ENCODE results near the gene LRPAP1.

The LRPAP1 gene

DNA sequence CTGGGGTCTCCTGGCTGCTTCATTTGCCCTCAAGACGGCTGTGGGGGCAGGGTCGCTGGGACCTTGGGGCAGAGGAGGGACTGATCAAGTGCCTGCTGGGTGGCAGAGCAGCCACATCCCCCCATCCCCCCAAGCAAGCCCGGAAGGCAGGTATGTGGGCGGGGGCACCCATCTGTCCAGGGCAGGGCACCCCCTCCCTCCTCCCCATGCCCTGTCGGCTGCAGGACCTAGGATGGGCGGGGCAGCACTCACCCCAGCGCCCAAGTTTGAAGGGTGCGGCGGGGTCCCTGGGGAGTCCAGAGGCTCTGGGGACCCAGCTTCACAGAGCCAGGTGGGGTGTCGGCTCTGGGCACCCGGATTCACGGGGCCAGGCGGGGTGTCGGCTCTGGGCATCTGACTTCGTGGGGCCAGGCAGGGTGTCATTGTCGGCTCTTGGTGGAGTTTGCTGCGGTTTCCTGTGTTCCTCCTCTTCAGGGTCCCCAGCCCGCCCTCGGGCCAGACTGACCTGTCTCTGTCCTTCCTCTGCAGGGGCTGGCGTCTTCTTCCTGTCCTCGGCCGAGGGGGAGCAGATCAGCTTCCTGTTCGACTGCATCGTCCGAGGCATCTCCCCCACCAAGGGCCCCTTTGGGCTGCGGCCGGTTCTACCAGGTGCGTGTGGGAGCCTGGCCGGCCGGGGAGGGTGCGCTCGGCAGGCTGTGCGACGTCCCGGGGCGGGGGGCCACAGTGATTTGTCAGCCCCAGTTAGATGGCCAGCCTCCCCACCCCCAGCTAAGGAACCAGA is 47.0 kb downstream of the LRPAP1 start:
- Histone ChIP-seq H3K36me3 (ENCODE audit: control insufficient read depth in 1 of 2, insufficient read depth in 2 of 2, low read depth in 1 of 2, low read length in 2 of 2) (peaks cover 0 to 3% of the 10 kb centered on the region in 2 experiments), H3K27me3 (ENCODE audit: control insufficient read depth in 1 of 2, insufficient read depth in 1 of 2, low read length in 2 of 2) (peaks cover 0 to 80% of the 10 kb centered on the region in 2 experiments), H3K27ac (ENCODE audit: low read length, poor library complexity, severe bottlenecking) (peak overlapping the region; percentile 44), H3K4ac (ENCODE audit: low read depth in 1 of 2, low read length in 2 of 2) (no peak overlapping the region), H3K4me3 (ENCODE audit: insufficient read depth in 1 of 2, low read depth in 1 of 2, low read length in 2 of 2) (no peak overlapping the region), H4K8ac (ENCODE audit: low read length) (no peak overlapping the region), H4K91ac (ENCODE audit: low read length) (no peak overlapping the region), H3K23ac (ENCODE audit: low read length in 2 of 2) (no peak overlapping the region), H3K9me3 (ENCODE audit: control insufficient read depth, low read length) (no peaks in the 10 kb centered on the region), H2BK12ac (ENCODE audit: low read length in 2 of 2) (no peak overlapping the region), H3K14ac (ENCODE audit: low read length in 2 of 2) (no peak overlapping the region), H2AK5ac (ENCODE audit: low read length, severe bottlenecking) (peak overlapping the region; percentile 91), H3K4me1 (ENCODE audit: control insufficient read depth, insufficient read depth, low read depth, low read length) (peaks cover 71% of the 10 kb centered on the region), H2AFZ (ENCODE audit: low read depth, low read length) (no peak overlapping the region), H3K18ac (ENCODE audit: low read depth in 1 of 2, low read length in 2 of 2) (no peak overlapping the region), H2BK15ac (ENCODE audit: low read depth, poor library complexity, severe bottlenecking) (no peak overlapping the region), H2BK120ac (ENCODE audit: low read depth, low read length) (no peak overlapping the region), H2BK5ac (ENCODE audit: low read depth, low read length, poor library complexity, severe bottlenecking) (peak overlapping the region; percentile 48), H3K79me1 (replicated peaks; ENCODE audit: low read length, poor library complexity, severe bottlenecking) (no peaks in the 10 kb centered on the region), H3K4me2 (ENCODE audit: low read length, poor library complexity, severe bottlenecking) (no peak overlapping the region), H3K9ac (ENCODE audit: low read length) (no peak overlapping the region)
- DNase-seq: no peak
- 69% methylated on average over 36 of the region's 36 CpGs for WGBS

DNA sequence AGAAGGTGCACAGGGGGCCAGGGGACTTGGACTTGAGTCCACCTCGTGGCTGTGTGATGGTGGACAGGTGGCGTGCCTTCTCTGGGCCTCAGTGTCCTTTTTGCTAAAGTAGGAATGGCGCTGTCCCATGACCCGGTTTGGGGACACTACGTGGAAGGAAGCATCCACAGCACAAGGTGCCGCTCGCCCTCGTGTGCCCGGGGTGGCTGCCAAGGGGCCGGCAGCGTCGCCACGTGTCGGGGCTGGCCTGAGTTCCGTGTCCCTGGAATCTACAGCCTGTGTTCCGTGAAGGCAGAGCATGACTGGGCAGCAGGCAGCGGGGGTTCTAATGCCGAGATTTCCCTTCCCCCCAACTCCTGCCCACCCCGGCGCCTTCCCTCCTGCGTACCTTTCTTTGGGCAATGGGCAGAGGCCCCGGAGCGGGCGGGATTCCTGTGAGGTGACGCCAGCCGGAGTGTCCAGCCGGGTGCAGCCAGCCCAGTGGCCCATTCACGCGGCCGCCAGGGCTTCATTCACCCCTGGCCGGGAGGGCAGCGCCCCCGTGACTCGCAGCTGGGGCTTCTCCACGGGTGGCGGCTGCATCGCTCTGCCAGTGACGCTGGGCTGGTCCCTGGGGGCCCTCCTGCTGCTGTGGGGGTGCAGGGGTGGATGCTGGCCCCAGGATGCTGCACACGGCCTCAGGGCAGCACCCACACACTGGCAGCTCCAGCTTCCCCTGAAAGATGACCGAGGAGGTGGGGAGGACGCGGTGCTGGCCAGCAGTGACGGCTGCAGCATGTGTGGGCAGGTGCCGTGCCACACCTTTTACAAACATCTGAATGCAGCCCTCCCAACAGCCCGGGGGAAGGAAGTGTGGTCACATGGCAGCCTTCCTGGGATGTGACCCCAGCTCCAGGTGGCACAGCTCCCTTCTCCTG is 47.9 kb downstream of the LRPAP1 start:
- 77% methylated on average over 45 of the region's 45 CpGs for WGBS
- Histone ChIP-seq H3K4me3 (ENCODE audit: insufficient read depth in 1 of 2, low read depth in 1 of 2, low read length in 2 of 2) (no peak overlapping the region), H3K4me1 (ENCODE audit: control insufficient read depth, insufficient read depth, low read depth, low read length) (peaks cover 71% of the 10 kb centered on the region), H3K79me1 (replicated peaks; ENCODE audit: low read length, poor library complexity, severe bottlenecking) (no peaks in the 10 kb centered on the region), H4K8ac (ENCODE audit: low read length) (no peak overlapping the region), H3K9me3 (ENCODE audit: control insufficient read depth, low read length) (no peaks in the 10 kb centered on the region), H3K27ac (ENCODE audit: low read length, poor library complexity, severe bottlenecking) (peak overlapping the region; percentile 61), H2BK5ac (ENCODE audit: low read depth, low read length, poor library complexity, severe bottlenecking) (peak overlapping the region; percentile 74), H2BK12ac (ENCODE audit: low read length in 2 of 2) (no peak overlapping the region), H3K36me3 (ENCODE audit: control insufficient read depth in 1 of 2, insufficient read depth in 2 of 2, low read depth in 1 of 2, low read length in 2 of 2) (peaks cover 0 to 3% of the 10 kb centered on the region in 2 experiments), H4K91ac (ENCODE audit: low read length) (no peak overlapping the region), H3K18ac (ENCODE audit: low read depth in 1 of 2, low read length in 2 of 2) (no peak overlapping the region), H3K23ac (ENCODE audit: low read length in 2 of 2) (no peak overlapping the region), H3K27me3 (ENCODE audit: control insufficient read depth in 1 of 2, insufficient read depth in 1 of 2, low read length in 2 of 2) (peaks cover 0 to 79% of the 10 kb centered on the region in 2 experiments), H3K14ac (ENCODE audit: low read length in 2 of 2) (no peak overlapping the region), H3K4me2 (ENCODE audit: low read length, poor library complexity, severe bottlenecking) (peak overlapping the region; percentile 22), H3K9ac (ENCODE audit: low read length) (no peak overlapping the region), H2AK5ac (ENCODE audit: low read length, severe bottlenecking) (peak overlapping the region; percentile 91), H2BK120ac (ENCODE audit: low read depth, low read length) (no peak overlapping the region), H2AFZ (ENCODE audit: low read depth, low read length) (no peak overlapping the region), H2BK15ac (ENCODE audit: low read depth, poor library complexity, severe bottlenecking) (no peak overlapping the region), H3K4ac (ENCODE audit: low read depth in 1 of 2, low read length in 2 of 2) (no peak overlapping the region)
- no peak for DNase-seq

DNA sequence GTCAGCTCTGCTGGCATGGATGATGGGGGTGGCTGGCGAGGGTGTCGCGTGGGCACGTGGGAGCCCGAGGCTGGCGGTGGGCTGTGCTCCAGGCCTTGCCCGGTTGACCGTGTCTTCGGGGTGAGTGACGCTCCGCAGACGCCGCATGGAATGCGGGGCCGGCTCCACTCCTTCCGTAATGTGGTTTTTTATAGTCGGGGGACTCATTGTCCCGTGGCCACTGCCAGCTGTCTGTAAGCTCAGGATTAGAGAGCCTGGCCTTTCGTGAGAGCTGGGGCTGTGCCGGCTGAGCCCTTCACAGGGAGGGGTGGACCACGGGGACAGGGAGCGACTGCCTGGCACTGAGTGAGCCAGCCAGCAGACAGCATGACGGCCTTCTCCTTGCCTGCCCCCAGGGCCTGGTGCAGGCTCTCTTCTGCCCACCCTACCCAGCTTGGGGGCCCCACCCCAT is 48.7 kb downstream of the LRPAP1 start:
- H3K4me3 ChIP-seq (ENCODE audit: insufficient read depth in 1 of 2, low read depth in 1 of 2, low read length in 2 of 2): no peak overlapping the region
- H2AK5ac ChIP-seq (ENCODE audit: low read length, severe bottlenecking): peak overlapping the region; percentile 42
- H3K18ac ChIP-seq (ENCODE audit: low read depth in 1 of 2, low read length in 2 of 2): no peak overlapping the region
- H2AFZ ChIP-seq (ENCODE audit: low read depth, low read length): no peak overlapping the region
- H3K14ac ChIP-seq (ENCODE audit: low read length in 2 of 2): no peak overlapping the region
- H3K79me1 ChIP-seq (replicated peaks; ENCODE audit: low read length, poor library complexity, severe bottlenecking): no peaks in the 10 kb centered on the region
- H3K4ac ChIP-seq (ENCODE audit: low read depth in 1 of 2, low read length in 2 of 2): no peak overlapping the region
- peak; percentile 60 for DNase-seq
- peaks cover 0 to 79% of the 10 kb centered on the region in 2 experiments for H3K27me3 ChIP-seq (ENCODE audit: control insufficient read depth in 1 of 2, insufficient read depth in 1 of 2, low read length in 2 of 2)
- no peak overlapping the region for H2BK15ac ChIP-seq (ENCODE audit: low read depth, poor library complexity, severe bottlenecking)
- peak overlapping the region; percentile 61 for H3K27ac ChIP-seq (ENCODE audit: low read length, poor library complexity, severe bottlenecking)
- H3K4me1 ChIP-seq (ENCODE audit: control insufficient read depth, insufficient read depth, low read depth, low read length): peaks cover 72% of the 10 kb centered on the region
- 67% methylated on average over 23 of the region's 23 CpGs for WGBS
- no peak overlapping the region for H3K4me2 ChIP-seq (ENCODE audit: low read length, poor library complexity, severe bottlenecking)
- no peak overlapping the region for H2BK120ac ChIP-seq (ENCODE audit: low read depth, low read length)
- H4K91ac ChIP-seq (ENCODE audit: low read length): no peak overlapping the region
- no peak overlapping the region for H3K23ac ChIP-seq (ENCODE audit: low read length in 2 of 2)
- no peak overlapping the region for H2BK12ac ChIP-seq (ENCODE audit: low read length in 2 of 2)
- peak overlapping the region; percentile 74 for H2BK5ac ChIP-seq (ENCODE audit: low read depth, low read length, poor library complexity, severe bottlenecking)
- H4K8ac ChIP-seq (ENCODE audit: low read length): no peak overlapping the region
- no peaks in the 10 kb centered on the region for H3K9me3 ChIP-seq (ENCODE audit: control insufficient read depth, low read length)
- peaks cover 0 to 3% of the 10 kb centered on the region in 2 experiments for H3K36me3 ChIP-seq (ENCODE audit: control insufficient read depth in 1 of 2, insufficient read depth in 2 of 2, low read depth in 1 of 2, low read length in 2 of 2)
- no peak overlapping the region for H3K9ac ChIP-seq (ENCODE audit: low read length)

DNA sequence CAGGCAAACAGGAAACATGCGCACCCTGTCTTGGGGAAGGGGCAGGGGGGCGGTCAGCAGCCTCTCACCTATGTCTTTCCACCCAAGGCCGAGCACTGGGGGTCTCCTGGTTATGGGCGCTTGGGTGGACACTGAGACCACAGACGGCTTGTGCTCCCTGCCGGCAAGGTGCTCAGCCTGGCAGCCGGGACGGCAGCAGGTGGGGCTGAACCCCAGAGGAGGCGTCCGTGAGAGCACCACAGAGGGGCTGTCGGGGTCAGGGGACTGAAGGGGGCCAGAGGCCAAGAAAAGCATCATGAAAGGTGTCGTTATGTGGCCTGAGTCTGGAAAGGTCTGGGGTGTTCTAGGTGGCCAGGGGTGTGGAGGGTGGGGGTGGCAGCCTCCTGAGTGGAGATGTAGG is 49.5 kb downstream of the LRPAP1 start:
- Histone ChIP-seq H3K79me1 (replicated peaks; ENCODE audit: low read length, poor library complexity, severe bottlenecking) (no peaks in the 10 kb centered on the region), H3K36me3 (ENCODE audit: control insufficient read depth in 1 of 2, insufficient read depth in 2 of 2, low read depth in 1 of 2, low read length in 2 of 2) (no peaks in the 10 kb centered on the region), H3K4me3 (ENCODE audit: insufficient read depth in 1 of 2, low read depth in 1 of 2, low read length in 2 of 2) (no peak overlapping the region), H3K4me2 (ENCODE audit: low read length, poor library complexity, severe bottlenecking) (no peak overlapping the region), H3K9ac (ENCODE audit: low read length) (no peak overlapping the region), H2AK5ac (ENCODE audit: low read length, severe bottlenecking) (peak overlapping the region; percentile 71), H4K8ac (ENCODE audit: low read length) (no peak overlapping the region), H3K4me1 (ENCODE audit: control insufficient read depth, insufficient read depth, low read depth, low read length) (peaks cover 77% of the 10 kb centered on the region), H2BK120ac (ENCODE audit: low read depth, low read length) (no peak overlapping the region), H2BK15ac (ENCODE audit: low read depth, poor library complexity, severe bottlenecking) (no peak overlapping the region), H2BK5ac (ENCODE audit: low read depth, low read length, poor library complexity, severe bottlenecking) (no peak overlapping the region), H3K23ac (ENCODE audit: low read length in 2 of 2) (no peak overlapping the region), H4K91ac (ENCODE audit: low read length) (no peak overlapping the region), H2AFZ (ENCODE audit: low read depth, low read length) (no peak overlapping the region), H3K27ac (ENCODE audit: low read length, poor library complexity, severe bottlenecking) (no peak overlapping the region), H3K18ac (ENCODE audit: low read depth in 1 of 2, low read length in 2 of 2) (no peak overlapping the region), H3K9me3 (ENCODE audit: control insufficient read depth, low read length) (no peaks in the 10 kb centered on the region), H3K27me3 (ENCODE audit: control insufficient read depth in 1 of 2, insufficient read depth in 1 of 2, low read length in 2 of 2) (peaks cover 0 to 78% of the 10 kb centered on the region in 2 experiments), H3K14ac (ENCODE audit: low read length in 2 of 2) (no peak overlapping the region), H3K4ac (ENCODE audit: low read depth in 1 of 2, low read length in 2 of 2) (no peak overlapping the region), H2BK12ac (ENCODE audit: low read length in 2 of 2) (no peak overlapping the region)
- DNase-seq: no peak
- WGBS: 92% methylated on average over 12 of the region's 12 CpGs

Measured in mesenchymal stem cell (in vitro differentiated cells and primary cell).